HepG2 (cell line): ENCODE results near the gene FBXW12.
"Not testable (repeated sequence)": the region's sequence is repeated elsewhere in the genome, so short reads cannot be mapped to it uniquely, and the experiment has no call there.

ENCODE experiments used
- FOXK1 ChIP-seq: sonication (generic); formaldehyde crosslinking; IDR thresholded peaks from 2 replicates; pipeline ENCODE4 v1.4.0; 2020; ENCODE audit warnings: low read depth, missing genetic modification reagents, borderline replicate concordance
- HDAC2 ChIP-seq: sonication (generic); formaldehyde crosslinking; IDR thresholded peaks from 2 replicates; pipeline ENCODE4 v1.4.0; 2020; ENCODE audit warnings: missing genetic modification reagents
- NBN ChIP-seq: fragments of 450-650 bp; conservative IDR thresholded peaks from 2 replicates; pipeline ENCODE4 v1.6.1; 2017
- NFE2L2 ChIP-seq: fragments of 150-350 bp; IDR thresholded peaks from 2 replicates; pipeline ENCODE4 v1.6.1; 2014; ENCODE audit warnings: low read length
- NFIB ChIP-seq: sonication (generic); formaldehyde crosslinking; IDR thresholded peaks from 2 replicates; pipeline ENCODE4 v1.9.0; 2021; ENCODE audit warnings: missing genetic modification reagents, mild to moderate bottlenecking, borderline replicate concordance
- NFRKB ChIP-seq: fragments of 450-650 bp; IDR thresholded peaks from 2 replicates; pipeline ENCODE4 v1.6.1; 2017
- ZEB1 ChIP-seq: IDR thresholded peaks from 2 replicates; pipeline ENCODE4 v1.6.1; 2012; ENCODE audit warnings: mild to moderate bottlenecking, low read depth, inconsistent platforms; ENCODE audit not compliant: insufficient replicate concordance
- TF ChIP-seq, protein P1 (sequence below): sonication (generic); formaldehyde crosslinking; IDR thresholded peaks from 2 replicates; pipeline ENCODE4 v1.5.1; 2020; ENCODE audit warnings: mild to moderate bottlenecking, missing genetic modification reagents, moderate library complexity
- TF ChIP-seq, protein P2 (sequence below): sonication (generic); formaldehyde crosslinking; IDR thresholded peaks from 2 replicates; pipeline ENCODE4 v1.5.0; 2020; ENCODE audit warnings: mild to moderate bottlenecking, missing genetic modification reagents, moderate library complexity

DNA sequence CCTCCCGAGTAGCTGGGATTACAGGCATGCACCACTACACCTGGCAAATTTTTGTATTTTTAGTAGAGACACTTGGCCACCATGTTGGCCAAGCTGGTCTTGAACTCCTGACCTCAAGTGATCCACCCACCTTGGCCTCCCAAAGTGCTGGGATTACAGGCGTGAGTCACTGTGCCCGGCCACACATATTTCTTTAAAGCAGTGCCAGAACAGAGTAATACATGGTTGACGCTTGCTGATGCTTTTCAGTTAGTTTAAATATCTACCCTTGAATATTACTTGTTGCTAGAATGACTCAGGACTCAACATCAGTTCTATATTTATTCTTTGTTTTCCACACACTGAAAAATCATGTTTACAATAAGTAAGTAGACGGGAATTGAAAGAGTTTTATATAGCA lies 34.5 kb upstream of the FBXW12 start:
- TF ChIP-seq ZEB1; FOXK1 (CRISPR knock-in tag); NFRKB; NFIB; HDAC2; NBN; NFE2L2: not testable (repeated sequence)
- TF ChIP-seq, protein P1, sequence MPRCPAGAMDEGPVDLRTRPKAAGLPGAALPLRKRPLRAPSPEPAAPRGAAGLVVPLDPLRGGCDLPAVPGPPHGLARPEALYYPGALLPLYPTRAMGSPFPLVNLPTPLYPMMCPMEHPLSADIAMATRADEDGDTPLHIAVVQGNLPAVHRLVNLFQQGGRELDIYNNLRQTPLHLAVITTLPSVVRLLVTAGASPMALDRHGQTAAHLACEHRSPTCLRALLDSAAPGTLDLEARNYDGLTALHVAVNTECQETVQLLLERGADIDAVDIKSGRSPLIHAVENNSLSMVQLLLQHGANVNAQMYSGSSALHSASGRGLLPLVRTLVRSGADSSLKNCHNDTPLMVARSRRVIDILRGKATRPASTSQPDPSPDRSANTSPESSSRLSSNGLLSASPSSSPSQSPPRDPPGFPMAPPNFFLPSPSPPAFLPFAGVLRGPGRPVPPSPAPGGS (CRISPR knock-in tag): not testable (repeated sequence)
- TF ChIP-seq, protein P2, sequence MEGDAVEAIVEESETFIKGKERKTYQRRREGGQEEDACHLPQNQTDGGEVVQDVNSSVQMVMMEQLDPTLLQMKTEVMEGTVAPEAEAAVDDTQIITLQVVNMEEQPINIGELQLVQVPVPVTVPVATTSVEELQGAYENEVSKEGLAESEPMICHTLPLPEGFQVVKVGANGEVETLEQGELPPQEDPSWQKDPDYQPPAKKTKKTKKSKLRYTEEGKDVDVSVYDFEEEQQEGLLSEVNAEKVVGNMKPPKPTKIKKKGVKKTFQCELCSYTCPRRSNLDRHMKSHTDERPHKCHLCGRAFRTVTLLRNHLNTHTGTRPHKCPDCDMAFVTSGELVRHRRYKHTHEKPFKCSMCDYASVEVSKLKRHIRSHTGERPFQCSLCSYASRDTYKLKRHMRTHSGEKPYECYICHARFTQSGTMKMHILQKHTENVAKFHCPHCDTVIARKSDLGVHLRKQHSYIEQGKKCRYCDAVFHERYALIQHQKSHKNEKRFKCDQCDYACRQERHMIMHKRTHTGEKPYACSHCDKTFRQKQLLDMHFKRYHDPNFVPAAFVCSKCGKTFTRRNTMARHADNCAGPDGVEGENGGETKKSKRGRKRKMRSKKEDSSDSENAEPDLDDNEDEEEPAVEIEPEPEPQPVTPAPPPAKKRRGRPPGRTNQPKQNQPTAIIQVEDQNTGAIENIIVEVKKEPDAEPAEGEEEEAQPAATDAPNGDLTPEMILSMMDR (CRISPR knock-in tag): not testable (repeated sequence)
